Measurements from ENCODE around the gene ST3GAL4. TPM values are rescaled to one million over a fixed set of nuclear protein-coding genes. Genes with fewer than 3 reads are reported as not detected.

ST3GAL4 gene
- total RNA-seq, 6 experiments from 2014 or later = 25.9 to 34.6 (median 30.0) TPM

DNA sequence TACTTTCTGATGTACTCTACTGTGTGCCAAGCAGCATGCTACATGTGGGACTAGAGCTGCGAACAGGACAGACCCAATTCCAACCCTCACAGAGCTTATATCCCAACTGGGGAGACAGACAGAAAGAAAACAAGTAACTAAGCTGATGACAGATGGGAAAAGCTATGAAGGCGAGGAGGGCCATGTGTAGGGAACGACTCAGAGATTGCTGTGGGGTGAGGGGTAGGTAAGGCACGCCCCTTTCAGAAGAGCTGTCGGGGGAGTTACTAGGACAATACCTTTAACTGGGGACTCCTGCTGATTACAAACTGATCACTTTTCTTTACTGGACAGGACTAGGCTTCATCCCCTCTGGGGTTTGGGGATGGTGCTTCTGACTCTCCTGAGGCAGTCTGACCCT is 48.9 kb downstream of the ST3GAL4 start:
- no peaks in the 10 kb centered on the region for H3K9me3 Mint-ChIP-seq
- H3K27me3 Mint-ChIP-seq (ENCODE audit: insufficient read depth) = no peaks in the 10 kb centered on the region; the same call in 1 of the 2 replicates
- peaks cover 35% of the 10 kb centered on the region for H3K4me1 Mint-ChIP-seq (ENCODE audit: low read depth)
- H3K36me3 Mint-ChIP-seq (ENCODE audit: low read depth) = peaks cover 17% of the 10 kb centered on the region
- H3K4me3 Mint-ChIP-seq = no peak overlapping the region
- H3K27ac Mint-ChIP-seq = no peak overlapping the region
- TF ChIP-seq, protein P1, sequence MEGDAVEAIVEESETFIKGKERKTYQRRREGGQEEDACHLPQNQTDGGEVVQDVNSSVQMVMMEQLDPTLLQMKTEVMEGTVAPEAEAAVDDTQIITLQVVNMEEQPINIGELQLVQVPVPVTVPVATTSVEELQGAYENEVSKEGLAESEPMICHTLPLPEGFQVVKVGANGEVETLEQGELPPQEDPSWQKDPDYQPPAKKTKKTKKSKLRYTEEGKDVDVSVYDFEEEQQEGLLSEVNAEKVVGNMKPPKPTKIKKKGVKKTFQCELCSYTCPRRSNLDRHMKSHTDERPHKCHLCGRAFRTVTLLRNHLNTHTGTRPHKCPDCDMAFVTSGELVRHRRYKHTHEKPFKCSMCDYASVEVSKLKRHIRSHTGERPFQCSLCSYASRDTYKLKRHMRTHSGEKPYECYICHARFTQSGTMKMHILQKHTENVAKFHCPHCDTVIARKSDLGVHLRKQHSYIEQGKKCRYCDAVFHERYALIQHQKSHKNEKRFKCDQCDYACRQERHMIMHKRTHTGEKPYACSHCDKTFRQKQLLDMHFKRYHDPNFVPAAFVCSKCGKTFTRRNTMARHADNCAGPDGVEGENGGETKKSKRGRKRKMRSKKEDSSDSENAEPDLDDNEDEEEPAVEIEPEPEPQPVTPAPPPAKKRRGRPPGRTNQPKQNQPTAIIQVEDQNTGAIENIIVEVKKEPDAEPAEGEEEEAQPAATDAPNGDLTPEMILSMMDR (IDR thresholded peaks at IDR 0.05) = no peak
- DNase-seq = peak; percentile 7

DNA sequence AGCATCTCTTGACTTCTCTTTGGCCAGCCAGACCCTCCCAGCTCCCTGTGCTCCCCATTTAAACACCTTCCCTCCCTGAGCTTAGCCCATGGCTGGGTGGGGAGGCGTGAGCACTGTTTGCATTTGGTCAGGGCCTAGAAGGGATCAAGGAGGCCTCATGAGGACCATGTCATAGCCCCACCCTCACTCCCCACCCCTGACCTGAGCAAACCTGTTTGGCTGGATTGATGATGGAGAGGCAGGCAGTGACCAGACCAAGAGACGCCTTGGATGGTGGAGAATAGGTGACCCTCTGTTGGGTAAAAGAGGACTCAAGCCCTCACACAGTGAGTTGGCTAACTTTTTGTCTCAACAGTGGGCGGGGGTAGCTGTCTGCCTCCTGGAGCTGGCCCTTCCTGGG is 49.9 kb downstream of the ST3GAL4 start:
- peaks cover 31% of the 10 kb centered on the region for H3K4me1 Mint-ChIP-seq (ENCODE audit: low read depth)
- no peaks in the 10 kb centered on the region; the same call in 1 of the 2 replicates for H3K27me3 Mint-ChIP-seq (ENCODE audit: insufficient read depth)
- H3K27ac Mint-ChIP-seq = no peak overlapping the region
- H3K4me3 Mint-ChIP-seq = no peak overlapping the region
- H3K36me3 Mint-ChIP-seq (ENCODE audit: low read depth) = peaks cover 15% of the 10 kb centered on the region
- H3K9me3 Mint-ChIP-seq = no peaks in the 10 kb centered on the region
- TF ChIP-seq, protein P1 (IDR thresholded peaks at IDR 0.05) = no peak
- DNase-seq = no peak

DNA sequence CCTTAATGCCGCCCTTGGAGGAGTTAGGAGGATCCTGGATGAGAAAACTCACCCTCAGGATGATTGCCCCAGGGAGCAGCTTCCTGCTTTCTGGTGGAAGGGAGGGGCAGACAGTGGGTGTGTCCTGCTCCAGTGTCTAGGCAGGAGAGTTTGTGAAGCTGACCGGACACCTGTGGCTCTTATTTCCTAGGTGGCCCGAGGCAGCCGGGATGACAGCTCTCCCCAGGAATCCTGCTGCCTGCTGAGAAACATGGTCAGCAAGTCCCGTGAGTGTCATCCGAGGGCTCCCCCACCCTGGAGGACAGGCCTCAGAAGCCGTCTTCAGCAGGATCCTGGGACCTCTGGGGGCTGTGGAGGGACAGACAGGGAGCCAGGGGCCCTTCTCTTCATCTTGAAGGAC is 50.4 kb downstream of the ST3GAL4 start:
- no peak overlapping the region for H3K4me3 Mint-ChIP-seq
- no peak overlapping the region for H3K27ac Mint-ChIP-seq
- no peak for DNase-seq

DNA sequence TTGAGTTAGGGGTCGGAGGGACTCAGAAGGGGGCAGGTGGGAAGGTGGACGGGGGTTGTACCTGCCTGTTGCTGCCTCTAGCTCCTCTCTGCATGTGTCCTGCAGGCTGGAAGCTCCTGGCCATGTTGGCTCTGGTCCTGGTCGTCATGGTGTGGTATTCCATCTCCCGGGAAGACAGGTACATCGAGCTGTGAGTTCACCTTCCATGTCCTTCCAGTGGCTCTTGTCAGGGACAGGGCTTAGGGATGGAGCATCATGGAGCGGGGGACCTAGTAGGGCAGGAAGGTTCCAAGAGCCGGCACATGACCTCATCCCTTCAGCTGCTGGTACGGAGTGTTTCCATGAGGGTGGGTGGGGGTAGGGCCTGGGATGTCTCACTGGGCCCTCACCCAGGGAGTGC is 50.9 kb downstream of the ST3GAL4 start:
- peaks cover 37% of the 10 kb centered on the region for H3K4me1 Mint-ChIP-seq (ENCODE audit: low read depth)
- no peak overlapping the region for H3K27ac Mint-ChIP-seq
- no peak for DNase-seq
- no peak overlapping the region for H3K4me3 Mint-ChIP-seq
- no peaks in the 10 kb centered on the region for H3K9me3 Mint-ChIP-seq
- H3K36me3 Mint-ChIP-seq (ENCODE audit: low read depth) = peaks cover 20% of the 10 kb centered on the region
- TF ChIP-seq, protein P1 (IDR thresholded peaks at IDR 0.05) = no peak
- no peaks in the 10 kb centered on the region; the same call in 1 of the 2 replicates for H3K27me3 Mint-ChIP-seq (ENCODE audit: insufficient read depth)

More for the DNA sequence above, 50.4 kb downstream of the ST3GAL4 start:
- Mint-ChIP-seq H3K9me3 (no peaks in the 10 kb centered on the region), H3K4me1 (ENCODE audit: low read depth) (peaks cover 36% of the 10 kb centered on the region), H3K27me3 (ENCODE audit: insufficient read depth) (no peaks in the 10 kb centered on the region; the same call in 1 of the 2 replicates), H3K36me3 (ENCODE audit: low read depth) (peaks cover 18% of the 10 kb centered on the region)
- TF ChIP-seq, protein P1 (IDR thresholded peaks at IDR 0.05) = no peak

DNA sequence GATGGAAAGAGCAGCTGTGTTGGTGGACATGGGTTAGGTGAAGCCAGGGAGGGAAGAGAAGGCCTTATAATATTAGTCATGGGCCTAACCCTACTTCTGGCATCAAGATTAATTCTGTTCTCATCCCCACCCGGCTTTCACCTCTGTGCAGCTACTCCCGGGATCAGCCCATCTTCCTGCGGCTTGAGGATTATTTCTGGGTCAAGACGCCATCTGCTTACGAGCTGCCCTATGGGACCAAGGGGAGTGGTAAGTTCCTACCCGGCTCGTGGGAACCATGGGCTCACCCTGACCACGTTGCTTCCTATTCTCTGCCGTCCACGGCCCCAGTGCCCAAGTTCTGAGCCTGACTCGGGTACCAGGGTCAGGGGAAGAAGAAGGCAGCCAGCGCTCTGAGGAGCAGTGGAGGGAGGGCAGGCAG is 51.6 kb downstream of the ST3GAL4 start:
- no peak for DNase-seq
- Mint-ChIP-seq H3K4me3 (no peak overlapping the region), H3K27me3 (ENCODE audit: insufficient read depth) (no peaks in the 10 kb centered on the region; the same call in 1 of the 2 replicates), H3K27ac (no peak overlapping the region), H3K36me3 (ENCODE audit: low read depth) (peaks cover 18% of the 10 kb centered on the region), H3K4me1 (ENCODE audit: low read depth) (peaks cover 31% of the 10 kb centered on the region), H3K9me3 (no peaks in the 10 kb centered on the region)
- TF ChIP-seq, protein P1 (IDR thresholded peaks at IDR 0.05) = no peak

Data from HFFc6 (cell line).